ENCODE data around the gene EIF3F. TPM values are rescaled to one million over a fixed set of nuclear protein-coding genes. Genes with fewer than 3 reads are reported as not detected.

The EIF3F gene
- total and polyA plus RNA-seq, 8 donors = 153 to 400 (median 347) TPM

GRCh38 chr11:8039530-8040260, 52.6 kb downstream of the EIF3F start:
- Histone ChIP-seq H3K27me3 (peaks cover 0 to 6% of the 10 kb centered on the region in 2 donors), H3K9me3 (no peaks in the 10 kb centered on the region), H3K27ac (no peak overlapping the region), H3K36me3 (no peaks in the 10 kb centered on the region), H3K4me3 (no peak overlapping the region), H3K4me1 (no peaks in the 10 kb centered on the region)
- ATAC-seq (no peak), DNase-seq (no peak)
- intact Hi-C loops (cut with DNase I) = loop anchor here in 1 of 2 donors (10.0 kb wide), 1 partner anchor 45 kb away; the partner anchor contains the start of gene TUB
- TF ChIP-seq, protein P1, sequence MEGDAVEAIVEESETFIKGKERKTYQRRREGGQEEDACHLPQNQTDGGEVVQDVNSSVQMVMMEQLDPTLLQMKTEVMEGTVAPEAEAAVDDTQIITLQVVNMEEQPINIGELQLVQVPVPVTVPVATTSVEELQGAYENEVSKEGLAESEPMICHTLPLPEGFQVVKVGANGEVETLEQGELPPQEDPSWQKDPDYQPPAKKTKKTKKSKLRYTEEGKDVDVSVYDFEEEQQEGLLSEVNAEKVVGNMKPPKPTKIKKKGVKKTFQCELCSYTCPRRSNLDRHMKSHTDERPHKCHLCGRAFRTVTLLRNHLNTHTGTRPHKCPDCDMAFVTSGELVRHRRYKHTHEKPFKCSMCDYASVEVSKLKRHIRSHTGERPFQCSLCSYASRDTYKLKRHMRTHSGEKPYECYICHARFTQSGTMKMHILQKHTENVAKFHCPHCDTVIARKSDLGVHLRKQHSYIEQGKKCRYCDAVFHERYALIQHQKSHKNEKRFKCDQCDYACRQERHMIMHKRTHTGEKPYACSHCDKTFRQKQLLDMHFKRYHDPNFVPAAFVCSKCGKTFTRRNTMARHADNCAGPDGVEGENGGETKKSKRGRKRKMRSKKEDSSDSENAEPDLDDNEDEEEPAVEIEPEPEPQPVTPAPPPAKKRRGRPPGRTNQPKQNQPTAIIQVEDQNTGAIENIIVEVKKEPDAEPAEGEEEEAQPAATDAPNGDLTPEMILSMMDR (IDR thresholded peaks at IDR 0.05) = no peak

GRCh38 chr11:8040261-8040920, 53.3 kb downstream of the EIF3F start:
- intact Hi-C loops (cut with DNase I) = no loop called here

GRCh38 chr11:8040921-8041285, 53.8 kb downstream of the EIF3F start:
- TF ChIP-seq, protein P1 (IDR thresholded peaks at IDR 0.05) = no peak
- no peak overlapping the region for H3K27ac ChIP-seq
- intact Hi-C loops (cut with DNase I) = no loop called here
- DNase-seq (no peak), ATAC-seq (no peak)
- no peaks in the 10 kb centered on the region for H3K4me1 ChIP-seq
- H3K27me3 ChIP-seq = peaks cover 0 to 6% of the 10 kb centered on the region in 2 donors
- no peaks in the 10 kb centered on the region for H3K9me3 ChIP-seq
- H3K36me3 ChIP-seq = no peaks in the 10 kb centered on the region
- H3K4me3 ChIP-seq = no peak overlapping the region

More at GRCh38 chr11:8040261-8040920, 53.3 kb downstream of the EIF3F start:
- Histone ChIP-seq H3K36me3 (no peaks in the 10 kb centered on the region), H3K27ac (no peak overlapping the region), H3K4me3 (no peak overlapping the region), H3K27me3 (peaks cover 0 to 6% of the 10 kb centered on the region in 2 donors), H3K4me1 (no peaks in the 10 kb centered on the region), H3K9me3 (no peaks in the 10 kb centered on the region)
- ATAC-seq (no peak), DNase-seq (no peak)
- TF ChIP-seq, protein P1 (IDR thresholded peaks at IDR 0.05) = no peak

DNA sequence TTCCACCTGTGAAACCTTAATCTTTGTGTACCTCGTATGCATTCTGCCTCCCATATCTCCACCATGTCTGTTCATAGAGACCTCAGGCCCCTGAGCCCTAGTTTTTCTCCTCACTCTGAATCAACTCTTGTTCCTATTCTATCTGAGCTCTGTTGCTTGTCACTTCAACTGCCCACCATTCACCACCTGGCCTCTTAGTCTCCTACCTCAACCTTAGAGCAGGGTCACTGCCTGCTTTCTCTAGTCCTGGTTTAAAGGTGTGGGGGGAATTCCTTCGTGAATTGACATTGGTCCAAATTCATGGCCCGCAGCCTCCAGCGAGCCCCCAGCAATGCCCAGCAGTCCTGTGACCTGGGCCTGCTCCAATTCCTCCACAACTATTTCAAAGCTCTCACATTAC, 54.4 kb downstream of the EIF3F start:
- DNase-seq (no peak), ATAC-seq (no peak)
- Histone ChIP-seq H3K36me3 (no peaks in the 10 kb centered on the region), H3K27ac (no peak overlapping the region), H3K27me3 (peaks cover 0 to 6% of the 10 kb centered on the region in 2 donors), H3K4me3 (no peak overlapping the region), H3K9me3 (no peaks in the 10 kb centered on the region), H3K4me1 (no peaks in the 10 kb centered on the region)
- intact Hi-C loops (cut with DNase I) = no loop called here
- TF ChIP-seq, protein P1 (IDR thresholded peaks at IDR 0.05) = no peak

GRCh38 chr11:8043756-8044155, 56.6 kb downstream of the EIF3F start:
- Histone ChIP-seq H3K4me1 (no peaks in the 10 kb centered on the region), H3K27ac (no peak overlapping the region), H3K36me3 (no peaks in the 10 kb centered on the region), H3K9me3 (no peaks in the 10 kb centered on the region), H3K27me3 (peaks cover 0 to 6% of the 10 kb centered on the region in 2 donors), H3K4me3 (no peak overlapping the region)
- ATAC-seq (no peak), DNase-seq (no peak)
- intact Hi-C loops (cut with DNase I) = no loop called here
- TF ChIP-seq, protein P1 (IDR thresholded peaks at IDR 0.05) = no peak

Measured in left lung (tissue), 10 donors.